Body of pancreas (tissue), 4 donors: ENCODE results near the gene CATSPER4.

ENCODE experiments used
- POLR2A ChIP-seq, 3 donors: fragments of 450-650 bp; IDR thresholded peaks; one replicate each; pipeline ENCODE4 v1.6.1; 2016; ENCODE audit warnings: antibody characterized with exemption in 3 of 3, mild to moderate bottlenecking in 2 of 3
- TF ChIP-seq, protein P1 (sequence below), 7 experiments: fragments of 450-650 bp in 4 of 7; fragments of 200-600 bp in 3 of 7; sonication (generic) in 3 of 7; IDR thresholded peaks; one replicate each; pipeline ENCODE4 v1.5.1; 2016 to 2019; ENCODE audit warnings: antibody characterized with exemption in 7 of 7

GRCh38 chr1:26195805-26196204 is 5.4 kb downstream of the CATSPER4 start:
- TF ChIP-seq, protein P1, sequence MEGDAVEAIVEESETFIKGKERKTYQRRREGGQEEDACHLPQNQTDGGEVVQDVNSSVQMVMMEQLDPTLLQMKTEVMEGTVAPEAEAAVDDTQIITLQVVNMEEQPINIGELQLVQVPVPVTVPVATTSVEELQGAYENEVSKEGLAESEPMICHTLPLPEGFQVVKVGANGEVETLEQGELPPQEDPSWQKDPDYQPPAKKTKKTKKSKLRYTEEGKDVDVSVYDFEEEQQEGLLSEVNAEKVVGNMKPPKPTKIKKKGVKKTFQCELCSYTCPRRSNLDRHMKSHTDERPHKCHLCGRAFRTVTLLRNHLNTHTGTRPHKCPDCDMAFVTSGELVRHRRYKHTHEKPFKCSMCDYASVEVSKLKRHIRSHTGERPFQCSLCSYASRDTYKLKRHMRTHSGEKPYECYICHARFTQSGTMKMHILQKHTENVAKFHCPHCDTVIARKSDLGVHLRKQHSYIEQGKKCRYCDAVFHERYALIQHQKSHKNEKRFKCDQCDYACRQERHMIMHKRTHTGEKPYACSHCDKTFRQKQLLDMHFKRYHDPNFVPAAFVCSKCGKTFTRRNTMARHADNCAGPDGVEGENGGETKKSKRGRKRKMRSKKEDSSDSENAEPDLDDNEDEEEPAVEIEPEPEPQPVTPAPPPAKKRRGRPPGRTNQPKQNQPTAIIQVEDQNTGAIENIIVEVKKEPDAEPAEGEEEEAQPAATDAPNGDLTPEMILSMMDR (IDR thresholded peaks at IDR 0.05), result no peak
- TF ChIP-seq POLR2A (IDR thresholded peaks at IDR 0.05), result no peak
